ES-I3 (cell line): ENCODE results near the gene LDLRAD4.

Experiments
- H3K36me3 ChIP-seq: 2 replicates; pipeline ENCODE4 v1.6.1; 2013; ENCODE audit warnings: mild to moderate bottlenecking, low read length, control low read depth, moderate library complexity; ENCODE audit not compliant: insufficient read depth
- H3K4me1 ChIP-seq: 2 replicates; pipeline ENCODE4 v1.6.1; 2013; ENCODE audit warnings: mild to moderate bottlenecking, control low read depth, low read length; ENCODE audit not compliant: insufficient read depth
- H3K9ac ChIP-seq: 2 replicates; pipeline ENCODE4 v1.6.1; 2013; ENCODE audit warnings: low read depth, mild to moderate bottlenecking, low read length, moderate library complexity
- H3K9me3 ChIP-seq: 2 replicates; pipeline ENCODE4 v1.6.1; 2013; ENCODE audit warnings: mild to moderate bottlenecking, low read length, moderate library complexity; ENCODE audit not compliant: control insufficient read depth, insufficient read depth

The LDLRAD4 gene

DNA sequence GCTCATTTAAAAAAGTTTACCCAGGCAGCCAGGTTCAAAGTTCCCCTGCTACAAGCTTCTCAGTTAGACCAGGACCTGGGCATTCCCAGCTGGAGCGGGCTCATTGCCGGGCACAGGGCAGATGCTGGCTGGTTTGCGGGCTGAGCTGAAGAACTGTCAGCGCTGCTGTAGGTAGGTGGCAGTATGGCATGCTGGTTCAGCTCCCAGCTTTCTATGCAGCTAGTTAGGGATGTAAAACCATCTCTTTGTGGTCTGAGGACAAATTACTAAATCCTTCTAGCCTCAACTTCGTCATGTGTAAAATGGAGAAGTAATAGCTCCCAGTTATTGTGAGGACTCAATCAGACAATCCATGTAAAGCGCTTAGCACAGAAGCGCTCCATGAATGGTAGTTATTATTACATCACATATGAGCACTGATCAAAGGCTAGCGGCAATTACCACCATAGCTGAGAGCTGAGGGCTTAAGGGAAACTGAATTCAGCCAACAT lies 2.4 kb upstream of the LDLRAD4 start:
- H3K4me1 ChIP-seq, result no peaks in the 10 kb centered on the region; the same call in 1 of the 2 replicates
- H3K9me3 ChIP-seq, result no peaks in the 10 kb centered on the region
- H3K9ac ChIP-seq, result no peak overlapping the region
- no peaks in the 10 kb centered on the region for H3K36me3 ChIP-seq

DNA sequence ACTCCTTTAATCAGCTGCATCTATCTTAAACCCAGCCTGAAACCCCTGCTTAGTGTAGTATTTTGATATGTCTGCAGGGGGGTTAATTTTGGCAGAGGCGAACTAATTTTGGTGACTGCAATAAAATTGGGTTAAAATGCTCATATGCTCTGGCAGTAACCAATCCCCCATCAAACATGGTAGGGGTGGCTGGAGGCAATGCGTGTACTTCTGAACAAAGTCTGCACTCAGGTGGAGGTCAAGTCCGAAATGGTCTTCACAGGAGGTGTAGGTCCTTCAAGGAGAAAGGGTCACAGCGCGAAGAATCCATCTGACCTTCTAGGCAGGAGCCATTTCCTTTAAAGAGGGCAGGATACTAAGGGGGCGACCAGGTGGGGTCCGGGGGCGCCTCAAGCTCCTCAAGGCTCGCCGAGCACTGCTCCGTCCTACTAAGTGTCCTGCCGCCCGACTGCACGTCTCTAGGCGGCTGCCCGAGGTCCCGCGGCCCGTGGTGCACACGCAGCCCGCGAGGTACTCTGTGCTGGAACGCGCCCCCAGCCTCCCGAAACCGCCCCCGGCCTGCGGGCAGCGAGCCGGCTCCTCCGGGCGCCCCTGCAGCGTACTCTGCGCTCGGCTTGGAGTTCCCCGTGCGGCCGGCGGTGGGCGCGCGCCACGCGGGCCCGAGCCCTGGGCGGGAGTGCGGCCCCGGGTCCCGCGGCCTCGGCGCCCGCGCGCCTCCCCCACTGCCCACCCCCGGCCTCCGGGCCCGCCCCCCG lies 1.7 kb upstream of the LDLRAD4 start:
- peak overlapping the region; percentile 97 for H3K9ac ChIP-seq
- H3K36me3 ChIP-seq, result no peaks in the 10 kb centered on the region
- no peaks in the 10 kb centered on the region for H3K9me3 ChIP-seq
- no peaks in the 10 kb centered on the region; the same call in 1 of the 2 replicates for H3K4me1 ChIP-seq

DNA sequence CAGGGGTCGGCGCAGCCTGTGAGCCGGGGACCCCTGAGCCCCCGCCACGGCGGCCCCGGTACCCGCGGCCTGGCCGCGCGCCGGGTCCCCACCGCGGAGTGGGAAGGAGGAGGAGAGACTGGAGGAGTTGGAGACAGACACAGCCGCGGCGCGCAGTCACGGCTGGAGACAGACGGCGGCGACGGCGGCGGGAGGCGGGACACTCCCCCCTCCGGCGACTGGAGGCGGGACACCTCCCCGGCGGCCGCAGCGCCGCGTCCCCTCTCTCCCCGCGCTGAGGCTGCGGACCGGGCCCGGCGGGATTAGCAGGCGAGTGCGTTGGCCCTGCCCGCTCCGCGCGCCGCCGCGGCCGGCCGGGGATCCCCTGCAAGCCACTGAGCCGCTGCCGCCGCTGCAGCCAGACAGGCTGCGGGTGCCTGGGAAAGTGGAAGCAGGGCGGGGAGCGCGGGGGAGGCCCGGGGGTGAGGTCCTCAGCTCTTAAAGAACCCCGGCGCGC lies 1.0 kb upstream of the LDLRAD4 start:
- Histone ChIP-seq H3K9me3 (no peaks in the 10 kb centered on the region), H3K4me1 (peaks cover 2% of the 10 kb centered on the region; the same call in 1 of the 2 replicates), H3K9ac (peak overlapping the region; percentile 97), H3K36me3 (no peaks in the 10 kb centered on the region)

DNA sequence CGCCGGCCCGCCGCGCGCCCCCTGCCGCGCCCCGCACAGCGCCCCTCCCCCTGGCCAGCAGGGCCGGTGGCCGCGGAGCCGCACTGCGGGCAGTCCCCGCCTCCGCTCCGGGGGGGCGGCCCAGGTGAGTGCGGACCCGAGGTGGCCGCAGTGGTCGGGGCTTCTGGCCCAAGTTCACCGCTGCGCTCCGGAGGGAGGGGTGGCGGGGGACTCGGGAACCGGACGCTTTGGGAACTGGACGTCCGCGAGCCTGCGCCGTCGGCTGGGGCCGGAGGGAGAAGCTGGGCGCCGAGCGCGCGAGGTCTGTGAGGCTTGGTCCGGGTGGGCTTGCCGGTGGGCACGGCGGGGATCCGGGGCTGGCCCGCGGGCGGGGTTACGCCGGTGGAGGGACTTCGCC lies 591 bp upstream of the LDLRAD4 start:
- Histone ChIP-seq H3K9me3 (no peaks in the 10 kb centered on the region), H3K9ac (peak overlapping the region; percentile 97), H3K4me1 (peaks cover 7% of the 10 kb centered on the region)

DNA sequence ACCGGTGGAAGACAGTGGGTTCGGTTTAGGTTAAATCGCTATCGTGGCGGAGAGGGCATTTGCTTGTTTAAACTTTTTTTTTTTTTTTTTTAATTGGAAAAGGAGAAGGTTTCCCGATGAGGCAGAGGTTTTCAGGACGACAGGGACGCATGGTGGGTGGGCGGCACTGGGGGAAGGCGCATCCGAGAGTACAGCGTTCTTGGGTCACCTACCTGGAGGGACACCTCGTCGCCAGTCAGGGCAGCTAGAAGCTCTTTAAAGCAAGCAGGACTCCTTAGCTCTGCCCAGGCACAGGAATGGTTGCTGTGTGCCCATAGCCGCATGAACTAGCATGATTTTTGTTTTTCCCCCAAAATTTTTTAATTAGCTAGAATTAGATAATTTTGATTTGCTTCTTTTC lies 437 bp downstream of the LDLRAD4 start:
- Histone ChIP-seq H3K4me1 (peaks cover 12% of the 10 kb centered on the region), H3K9me3 (no peaks in the 10 kb centered on the region), H3K9ac (peak overlapping the region; percentile 97), H3K36me3 (no peaks in the 10 kb centered on the region)

More for the DNA sequence above, 591 bp upstream of the LDLRAD4 start:
- no peaks in the 10 kb centered on the region for H3K36me3 ChIP-seq

DNA sequence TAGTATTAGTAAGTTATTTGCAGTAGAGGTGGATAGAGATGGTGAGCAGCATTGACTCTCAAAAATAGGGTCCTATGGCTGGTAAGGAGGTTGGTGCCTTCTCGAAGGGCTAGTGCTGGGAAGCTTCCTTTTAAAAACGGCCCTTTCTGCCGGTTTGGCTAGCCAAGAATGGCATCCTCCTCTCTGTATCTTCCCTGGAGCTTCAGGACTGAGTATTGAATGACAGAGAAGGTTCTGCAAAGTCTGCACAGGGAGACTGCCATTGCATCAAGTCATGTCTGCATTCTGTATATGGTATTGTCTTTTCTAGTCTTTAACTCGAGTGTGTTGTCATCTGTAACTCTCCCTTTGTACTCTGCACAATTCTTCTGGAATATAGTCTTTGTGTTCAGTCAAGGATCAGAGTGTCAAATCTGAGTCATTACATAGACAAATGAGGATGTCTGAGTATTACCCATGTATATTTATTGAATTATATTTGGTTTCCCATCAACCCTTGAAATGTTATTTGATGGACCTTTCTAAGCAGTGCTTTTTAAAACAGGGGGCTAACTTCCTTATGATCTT lies 1.1 kb downstream of the LDLRAD4 start:
- Histone ChIP-seq H3K4me1 (peaks cover 12% of the 10 kb centered on the region), H3K9me3 (no peaks in the 10 kb centered on the region), H3K36me3 (no peaks in the 10 kb centered on the region), H3K9ac (peak overlapping the region; percentile 97; the same call in 1 of the 2 replicates)

DNA sequence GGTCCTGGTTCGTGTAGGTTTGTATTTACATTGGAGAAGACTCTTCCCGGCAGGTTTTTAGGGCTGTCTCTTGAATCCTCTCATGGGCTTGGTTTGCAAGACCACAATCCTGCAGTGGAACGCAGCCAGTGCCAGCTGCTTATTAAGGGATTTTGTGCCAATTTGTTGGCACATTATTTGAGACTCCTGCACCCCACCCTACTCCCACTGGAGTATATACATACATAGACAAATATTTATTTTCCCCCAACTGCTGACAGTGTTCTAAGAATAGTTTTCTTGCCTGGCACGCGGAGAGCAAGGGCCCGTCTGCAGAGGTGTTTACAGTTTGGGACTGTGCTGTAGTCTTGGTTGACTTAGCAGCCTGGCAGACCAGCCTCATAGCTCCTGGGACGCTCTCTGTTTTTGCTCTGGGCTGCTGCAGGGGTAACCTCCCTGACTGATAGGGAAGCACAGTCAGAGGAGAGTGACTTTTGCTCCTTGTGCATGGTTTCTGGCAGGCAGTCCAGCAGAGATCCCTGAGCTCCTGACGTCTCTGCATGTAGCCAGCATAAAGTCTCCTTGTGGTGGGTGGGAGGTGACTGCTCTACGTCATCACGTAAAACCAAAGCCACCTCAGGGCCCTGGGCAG lies 1.9 kb downstream of the LDLRAD4 start:
- Histone ChIP-seq H3K4me1 (peaks cover 12% of the 10 kb centered on the region), H3K9me3 (no peaks in the 10 kb centered on the region), H3K9ac (no peak overlapping the region), H3K36me3 (no peaks in the 10 kb centered on the region)

DNA sequence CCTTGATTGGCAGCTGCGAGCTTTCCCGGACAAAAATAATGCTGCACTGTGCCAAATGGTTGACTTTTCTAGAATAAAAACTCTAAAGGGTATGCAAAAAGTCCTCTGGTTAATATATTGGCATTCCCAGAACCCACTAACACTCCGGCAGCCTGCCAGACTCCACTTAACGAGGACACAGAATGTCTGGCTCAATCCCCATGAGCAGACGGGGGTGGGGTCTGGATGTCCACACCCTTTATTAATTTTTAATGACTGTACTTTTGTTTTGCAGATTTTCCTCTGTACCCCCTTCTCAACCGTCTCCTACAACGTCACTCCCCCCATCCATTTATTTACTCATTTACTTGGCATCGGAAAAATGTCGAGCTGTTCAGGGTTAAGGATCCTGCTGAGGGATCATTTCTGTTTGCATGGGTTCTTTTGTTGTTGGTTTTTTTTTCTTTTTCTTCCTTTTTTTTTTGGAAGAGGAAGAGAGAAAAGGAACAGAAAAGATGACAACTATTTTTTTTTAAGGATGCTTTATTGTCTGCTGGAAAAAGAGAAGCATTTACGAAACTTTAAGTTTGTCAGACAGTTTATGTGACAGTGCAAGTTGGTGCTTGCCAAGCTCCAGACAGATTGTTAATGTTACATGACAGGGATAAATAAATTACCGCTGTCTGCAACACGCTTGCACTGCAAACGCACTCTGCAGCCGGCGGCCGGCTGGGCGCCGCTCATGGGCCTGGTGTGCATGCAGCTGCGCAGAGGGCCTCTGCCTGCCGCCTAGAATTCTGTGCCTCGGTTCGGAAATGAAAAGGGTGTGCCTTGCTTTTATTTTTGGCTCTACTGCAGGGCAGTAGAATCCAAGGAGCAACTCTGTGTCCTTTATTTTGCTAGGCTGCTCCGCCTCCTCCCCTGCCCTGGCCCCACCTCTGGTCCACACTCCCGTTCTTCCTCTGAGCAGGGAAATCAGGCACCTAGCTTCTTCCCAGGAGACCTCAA lies 3.6 kb downstream of the LDLRAD4 start:
- peaks cover 12% of the 10 kb centered on the region for H3K4me1 ChIP-seq
- no peaks in the 10 kb centered on the region for H3K36me3 ChIP-seq
- no peak overlapping the region for H3K9ac ChIP-seq
- no peaks in the 10 kb centered on the region for H3K9me3 ChIP-seq

DNA sequence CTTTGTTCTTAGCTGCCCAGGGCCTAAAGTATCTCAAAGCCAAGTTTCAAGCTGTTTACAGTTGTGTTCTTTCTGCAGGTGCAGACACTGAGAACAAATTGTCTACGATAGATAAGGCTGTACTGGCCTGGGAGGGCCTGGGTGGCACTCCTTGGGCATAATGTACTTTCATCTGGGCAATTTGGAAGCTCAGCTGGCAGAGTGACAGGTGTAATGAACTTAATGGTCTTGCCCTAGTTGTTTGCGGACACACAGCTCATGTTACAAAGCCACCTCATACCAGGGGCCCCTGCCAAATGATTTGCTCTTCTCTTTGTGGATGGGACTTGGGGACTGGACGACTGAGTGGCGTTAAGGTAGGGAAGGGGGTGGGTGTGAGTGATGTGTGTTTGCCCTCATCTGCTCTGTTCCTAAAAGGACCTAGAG lies 4.3 kb downstream of the LDLRAD4 start:
- Histone ChIP-seq H3K9ac (no peak overlapping the region), H3K4me1 (peaks cover 12% of the 10 kb centered on the region), H3K36me3 (no peaks in the 10 kb centered on the region), H3K9me3 (no peaks in the 10 kb centered on the region)

DNA sequence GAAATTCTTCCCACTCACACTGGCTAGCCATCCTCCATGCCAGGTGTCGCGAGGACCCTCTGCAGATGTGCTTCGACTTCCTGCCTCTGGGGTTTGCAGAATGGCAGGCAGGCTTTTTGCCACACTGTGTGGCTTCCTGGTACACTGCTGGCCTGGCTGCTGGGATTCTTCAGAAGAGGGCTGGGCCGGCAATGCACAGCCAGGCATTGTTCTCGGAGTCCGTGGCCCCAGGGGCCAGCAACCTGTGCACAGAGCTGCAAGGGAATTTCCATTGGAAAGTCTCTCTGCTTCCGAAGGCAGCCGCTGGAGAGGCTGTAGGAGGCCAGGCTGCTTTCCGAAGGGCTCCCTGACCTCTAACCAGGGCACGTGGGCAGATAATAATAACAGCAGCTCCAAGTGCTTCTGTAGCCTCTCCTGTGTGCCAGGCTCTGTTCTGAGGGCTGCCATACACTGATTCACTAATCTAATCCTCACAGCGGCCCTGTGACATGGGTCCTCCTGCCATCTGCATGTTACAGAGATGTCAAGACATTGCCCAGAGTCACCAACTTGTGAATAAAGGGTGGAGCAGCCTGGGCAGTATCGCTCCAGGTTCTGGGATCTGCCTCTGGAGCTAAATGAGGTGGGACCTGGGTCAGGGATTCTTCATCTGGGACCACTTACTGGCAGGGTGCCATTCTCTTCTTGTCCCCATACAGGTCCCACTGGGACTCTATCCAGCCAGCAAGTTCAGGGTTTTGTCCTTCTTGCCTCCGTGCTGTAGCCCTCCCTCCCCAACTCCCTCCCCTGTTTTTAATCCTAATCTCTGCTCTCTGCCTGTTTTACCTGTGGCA lies 5.0 kb downstream of the LDLRAD4 start:
- Histone ChIP-seq H3K4me1 (peaks cover 12% of the 10 kb centered on the region), H3K9me3 (no peaks in the 10 kb centered on the region), H3K36me3 (no peaks in the 10 kb centered on the region), H3K9ac (no peak overlapping the region)

DNA sequence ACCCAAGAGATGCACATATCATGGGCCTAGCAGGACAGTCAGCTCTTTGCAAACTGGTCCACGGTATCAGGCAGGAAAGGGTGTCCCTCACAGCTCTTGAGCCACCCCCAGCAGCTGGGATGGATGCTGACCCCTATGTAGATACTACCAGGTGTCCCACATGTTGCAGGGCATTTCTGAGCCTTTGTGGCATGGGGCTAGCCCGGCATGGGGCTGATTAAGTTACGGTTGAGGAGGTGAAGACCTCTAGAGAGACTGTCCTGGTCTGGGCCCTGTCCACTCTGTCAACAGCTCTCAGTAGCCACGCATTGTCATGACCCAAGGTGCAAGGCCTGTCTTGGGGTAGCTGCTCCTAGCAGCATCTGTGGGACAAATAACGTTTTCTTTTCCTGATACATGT lies 6.7 kb downstream of the LDLRAD4 start:
- H3K36me3 ChIP-seq, result no peaks in the 10 kb centered on the region
- H3K4me1 ChIP-seq, result peaks cover 12% of the 10 kb centered on the region
- H3K9me3 ChIP-seq, result no peaks in the 10 kb centered on the region
- H3K9ac ChIP-seq, result no peak overlapping the region

DNA sequence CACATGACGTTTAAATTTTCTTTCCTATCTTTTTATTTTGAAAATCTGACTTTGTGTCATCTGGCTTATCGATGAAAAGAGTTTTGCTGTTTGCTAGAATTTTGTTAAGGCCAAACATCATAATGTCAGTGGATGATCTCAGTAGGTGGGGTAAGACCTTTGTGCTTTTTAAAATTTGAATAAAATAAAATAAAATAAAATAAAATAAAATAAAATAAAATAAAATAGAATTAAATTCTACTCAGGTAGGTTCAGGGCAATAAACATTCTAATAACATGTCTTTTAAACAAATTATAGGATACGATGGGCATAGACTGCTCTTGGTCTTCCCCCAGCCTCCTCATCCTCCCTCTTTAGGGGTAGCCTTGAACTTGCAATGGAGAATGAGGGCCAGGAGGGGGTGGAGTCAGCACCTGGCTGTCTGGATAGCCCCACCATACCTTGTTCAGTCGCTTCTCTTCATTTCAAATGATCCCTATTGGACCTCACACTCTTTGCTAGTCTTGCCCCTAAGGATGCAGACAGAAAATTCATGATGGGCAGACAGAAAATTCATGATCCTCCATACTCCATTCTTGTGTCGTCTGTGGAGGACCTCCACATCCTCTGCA lies 8.1 kb downstream of the LDLRAD4 start:
- no peak overlapping the region for H3K9ac ChIP-seq
- H3K36me3 ChIP-seq, result no peaks in the 10 kb centered on the region
- no peaks in the 10 kb centered on the region for H3K9me3 ChIP-seq
- H3K4me1 ChIP-seq, result peaks cover 12% of the 10 kb centered on the region

DNA sequence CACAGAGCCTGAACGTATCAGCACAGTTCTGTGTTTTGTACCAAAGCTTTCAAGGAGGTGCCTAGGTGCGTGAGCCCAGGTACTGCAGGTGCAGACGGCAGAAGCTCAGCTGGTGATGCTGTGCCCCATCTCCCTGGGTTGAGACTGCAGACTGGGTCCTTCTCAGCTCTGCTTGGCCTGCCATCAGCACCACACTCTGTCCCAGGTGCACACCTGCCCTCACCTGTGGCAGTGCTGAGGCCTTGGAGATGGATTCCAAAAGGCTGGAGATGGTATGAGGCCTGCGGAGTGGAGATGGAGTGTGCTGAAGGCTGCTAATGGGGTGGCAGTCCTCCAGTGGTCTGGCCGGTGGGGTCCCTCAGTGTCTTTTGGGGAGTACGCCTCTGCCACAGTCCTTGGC lies 9.3 kb downstream of the LDLRAD4 start:
- no peak overlapping the region for H3K9ac ChIP-seq
- H3K36me3 ChIP-seq, result no peaks in the 10 kb centered on the region
- H3K4me1 ChIP-seq, result peaks cover 6% of the 10 kb centered on the region
- no peaks in the 10 kb centered on the region for H3K9me3 ChIP-seq
